GM12878 (cell line): Measurements from ENCODE around the gene FAM89B. TPM values are rescaled to one million over a fixed set of nuclear protein-coding genes. Genes with fewer than 3 reads are reported as not detected.

Experiments used
- ATAC-seq: fragments of 200-7000 bp; cut with Tn5 transposase; 3 replicates; pipeline ENCODE4 v1.9.1; 2020; ENCODE audit warnings: mild to moderate bottlenecking, moderate library complexity
- BruUV-seq: library from RNA; stranded (reverse); fragments of 400-500 nt; replicated peaks from 2 replicates; lab custom pipeline; 2021; lab: Mats Ljungman, UMichigan
- CTCF ChIA-PET: fragments of 300-600 bp; sonication (Branson Sonifier 250); formaldehyde crosslinking; extraction: SDS; loops from one replicate; lab custom pipeline; 2021; ENCODE audit warnings: inconsistent platforms; lab: Yijun Ruan, JAX
- POLR2A ChIA-PET: fragments of 350-600 bp; formaldehyde crosslinking; extraction: SDS; loops from one replicate; lab custom pipeline; 2021; ENCODE audit warnings: inconsistent platforms; lab: Charles Lee
- RAD21 ChIA-PET: fragments of 300-600 bp; sonication (Branson Sonifier 250); formaldehyde crosslinking; loops from one replicate; lab custom pipeline; 2023; ENCODE audit warnings: antibody characterized with exemption; ENCODE audit not compliant: unreplicated experiment; lab: Charles Lee
- SMC1A ChIA-PET: fragments of 300-600 bp; sonication (Branson Sonifier 250); formaldehyde crosslinking; loops from one replicate; lab custom pipeline; 2023; ENCODE audit not compliant: unreplicated experiment, uncharacterized antibody; lab: Charles Lee
- DNase-seq: peaks from one replicate; pipeline ENCODE4 v3.0.0-alpha.2; 2011; ENCODE audit warnings: low read depth, low spot score
- FAIRE-seq: peaks from 3 replicates; lab custom pipeline; 2011; peaks lifted over from hg19 to GRCh38; lab: Jason Lieb, UNC
- H2AFZ ChIP-seq: 2 replicates; pipeline ENCODE4 v1.6.0; 2011; ENCODE audit warnings: low read depth, low read length, control low read depth; ENCODE audit not compliant: control insufficient read depth
- H3K27ac ChIP-seq: 2 replicates; pipeline ENCODE4 v1.5.1; 2011; ENCODE audit warnings: control low read depth; ENCODE audit not compliant: control insufficient read depth, insufficient read depth
- H3K27me3 ChIP-seq, 2 experiments: replicated peaks in 1 of 2; 2 replicates each; pipeline versions ENCODE4 v1.6.0 to v1.6.1; 2011; ENCODE audit warnings: low read length in 1 of 2; ENCODE audit not compliant: control insufficient read depth in 2 of 2, insufficient read depth in 2 of 2
- H3K36me3 ChIP-seq, 2 experiments: 2 replicates each; pipeline ENCODE4 v1.5.1; 2011; ENCODE audit warnings: low read length in 1 of 2; ENCODE audit not compliant: control insufficient read depth in 2 of 2, insufficient read depth in 2 of 2
- H3K4me1 ChIP-seq: 2 replicates; pipeline ENCODE4 v1.6.1; 2011; ENCODE audit warnings: mild to moderate bottlenecking, low read length, moderate library complexity, mixed read lengths; ENCODE audit not compliant: control insufficient read depth, insufficient read depth
- H3K4me2 ChIP-seq: 2 replicates; pipeline ENCODE4 v1.6.0; 2011; ENCODE audit warnings: control low read depth; ENCODE audit not compliant: control insufficient read depth, insufficient read depth
- H3K4me3 ChIP-seq: fragments of 200-600 bp; sonication (generic); 2 replicates; pipeline ENCODE4 v1.5.1; 2016
- H3K79me2 ChIP-seq: 2 replicates; pipeline ENCODE4 v1.6.0; 2011; ENCODE audit warnings: low read length; ENCODE audit not compliant: control insufficient read depth, insufficient read depth
- H3K9ac ChIP-seq: 2 replicates; pipeline ENCODE4 v1.8.0; 2011; ENCODE audit warnings: low read length, control low read depth, mixed read lengths; ENCODE audit not compliant: control insufficient read depth, insufficient read depth
- H3K9me3 ChIP-seq: replicated peaks from 3 replicates; pipeline ENCODE4 v1.5.1; 2011; ENCODE audit warnings: mild to moderate bottlenecking, low read length; ENCODE audit not compliant: control insufficient read depth, insufficient read depth
- H4K20me1 ChIP-seq: 2 replicates; pipeline ENCODE4 v1.6.0; 2011; ENCODE audit not compliant: control insufficient read depth, insufficient read depth
- BHLHE40 ChIP-seq, 2 experiments: fragments of 450-650 bp in 1 of 2; IDR thresholded peaks; 2 replicates each; pipeline ENCODE4 v1.6.1; 2011 to 2017; ENCODE audit warnings: low read depth in 2 of 2, borderline replicate concordance in 1 of 2, improper control_type of control experiment in 1 of 2, low read length in 1 of 2, mild to moderate bottlenecking in 1 of 2
- NKRF ChIP-seq: fragments of 450-650 bp; conservative IDR thresholded peaks from 2 replicates; pipeline ENCODE4 v1.6.1; 2017; ENCODE audit warnings: mild to moderate bottlenecking, moderate library complexity
- RAD21 ChIP-seq: IDR thresholded peaks from 2 replicates; pipeline ENCODE4 v1.6.1; 2011; ENCODE audit warnings: mild to moderate bottlenecking, low read depth, low read length, moderate library complexity; ENCODE audit not compliant: insufficient read depth
- YY1 ChIP-seq: IDR thresholded peaks from 2 replicates; pipeline ENCODE4 v1.6.1; 2011; ENCODE audit warnings: low read depth, mild to moderate bottlenecking, low read length
- WGBS: methylation state at CpG from one replicate; pipeline ENCODE4 v1.1.6; 2016; ENCODE audit warnings: low lambda C conversion rate; ENCODE audit not compliant: insufficient replicate concordance, insufficient coverage; ENCODE audit errors: missing lambda C conversion rate; 5-methylcytosine and 5-hydroxymethylcytosine counted together
- in situ Hi-C: fragments of 300-500 bp; cut with MboI; formaldehyde crosslinking; loops from 9 replicates; pipeline ENCODE4 v1.14.3; 2018; ENCODE audit warnings: mixed read lengths
- intact Hi-C: fragments of 100-400 bp; cut with micrococcal nuclease; formaldehyde crosslinking; loops from one replicate; pipeline ENCODE4 v1.14.2; 2022; ENCODE audit not compliant: unreplicated experiment
- polyA plus RNA-seq, 11 experiments: library from polyadenylated mRNA; depleted of rRNA in 4 of 11; unstranded in 6 of 11; stranded (reverse) in 5 of 11; fragments of >200 nt; fragmentation: Nextera tagmentation in 4 of 11; fragmentation: Illumina TruSeq in 1 of 11; extraction: Ambion mirVana in 4 of 11; extraction: Trizol in 1 of 11; gene quantifications; 1 replicate in 1 of 11; 2 replicates in 10 of 11; pipeline versions ENCODE4 v1.2.1 to v1.2.3, GENCODE V29; 2011 to 2016; ENCODE audit warnings: inconsistent platforms in 2 of 11, missing spikeins in 2 of 11, low read depth in 1 of 11
- total RNA-seq, 4 experiments: library from RNA; depleted of rRNA in 3 of 4; stranded (reverse); fragments of >200 nt in 3 of 4; fragmentation: Illumina TruSeq in 1 of 4; extraction: Trizol in 1 of 4; gene quantifications; 2 replicates each; pipeline versions ENCODE4 v1.2.1 to v1.2.3, GENCODE V29; 2013 to 2021
- TF ChIP-seq, protein P1 (sequence below): fragments of 450-650 bp; IDR thresholded peaks from 2 replicates; pipeline ENCODE4 v1.6.1; 2018; ENCODE audit warnings: mild to moderate bottlenecking, low read depth, moderate library complexity; ENCODE audit not compliant: partially characterized antibody

The FAM89B gene
- total and polyA plus RNA-seq, 10 of the 15 experiments (the other 5 are each of a cell fraction or from before 2014, with no cell fraction given): 0.34 to 36.7 (median 9.8) TPM

DNA sequence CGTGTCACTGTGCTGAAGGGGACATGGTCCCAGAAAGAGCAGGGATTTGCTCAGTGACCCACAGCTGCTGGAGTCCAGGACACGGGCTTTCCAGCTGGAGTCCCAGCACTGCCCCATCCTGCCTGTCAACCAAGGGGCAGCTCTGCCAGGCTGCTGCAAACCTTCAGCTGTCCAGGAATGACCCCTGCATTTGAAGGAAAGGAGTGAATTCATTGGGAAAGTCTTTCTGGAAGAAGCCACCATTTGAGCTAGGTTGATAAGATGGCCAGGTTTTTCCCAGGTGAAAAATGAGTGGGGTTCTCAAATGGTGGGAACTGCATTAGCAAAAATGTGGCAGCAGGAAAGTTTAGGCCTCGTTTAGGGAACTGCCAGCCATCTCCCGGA, 13.9 kb downstream of the FAM89B start:
- no peak for FAIRE-seq
- TF ChIP-seq YY1 (no peak), RAD21 (no peak), NKRF (no peak), BHLHE40 (IDR thresholded peaks at IDR 0.05; ENCODE audit: borderline replicate concordance in 1 of 2, low read depth in 2 of 2, low read length in 1 of 2) (no peak)
- TF ChIP-seq, protein P1, sequence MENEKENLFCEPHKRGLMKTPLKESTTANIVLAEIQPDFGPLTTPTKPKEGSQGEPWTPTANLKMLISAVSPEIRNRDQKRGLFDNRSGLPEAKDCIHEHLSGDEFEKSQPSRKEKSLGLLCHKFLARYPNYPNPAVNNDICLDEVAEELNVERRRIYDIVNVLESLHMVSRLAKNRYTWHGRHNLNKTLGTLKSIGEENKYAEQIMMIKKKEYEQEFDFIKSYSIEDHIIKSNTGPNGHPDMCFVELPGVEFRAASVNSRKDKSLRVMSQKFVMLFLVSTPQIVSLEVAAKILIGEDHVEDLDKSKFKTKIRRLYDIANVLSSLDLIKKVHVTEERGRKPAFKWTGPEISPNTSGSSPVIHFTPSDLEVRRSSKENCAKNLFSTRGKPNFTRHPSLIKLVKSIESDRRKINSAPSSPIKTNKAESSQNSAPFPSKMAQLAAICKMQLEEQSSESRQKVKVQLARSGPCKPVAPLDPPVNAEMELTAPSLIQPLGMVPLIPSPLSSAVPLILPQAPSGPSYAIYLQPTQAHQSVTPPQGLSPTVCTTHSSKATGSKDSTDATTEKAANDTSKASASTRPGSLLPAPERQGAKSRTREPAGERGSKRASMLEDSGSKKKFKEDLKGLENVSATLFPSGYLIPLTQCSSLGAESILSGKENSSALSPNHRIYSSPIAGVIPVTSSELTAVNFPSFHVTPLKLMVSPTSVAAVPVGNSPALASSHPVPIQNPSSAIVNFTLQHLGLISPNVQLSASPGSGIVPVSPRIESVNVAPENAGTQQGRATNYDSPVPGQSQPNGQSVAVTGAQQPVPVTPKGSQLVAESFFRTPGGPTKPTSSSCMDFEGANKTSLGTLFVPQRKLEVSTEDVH: no peak
- TF ChIP-seq, all 136 proteins: peak for 0

More for the DNA sequence above, 13.9 kb downstream of the FAM89B start:
- Histone ChIP-seq H3K9me3 (no peaks in the 10 kb centered on the region), H3K36me3 (peaks cover 4 to 11% of the 10 kb centered on the region in 2 experiments; a peak in 3 of 4 replicates), H3K4me3 (peak overlapping the region; percentile 47; the same call in 1 of the 2 replicates), H3K9ac (0 out of 2 replicates have a peak overlapping the region, but pooled peaks have one; percentile 7), H3K27ac (peak overlapping the region; percentile 97), H4K20me1 (no peaks in the 10 kb centered on the region), H3K4me1 (peaks cover 45% of the 10 kb centered on the region), H2AFZ (no peak overlapping the region), H3K27me3 (no peaks in the 10 kb centered on the region), H3K4me2 (peak overlapping the region; percentile 79), H3K79me2 (peaks cover 16% of the 10 kb centered on the region)
- POLR2A ChIA-PET: interaction anchor here (0.8 to 6.0 kb wide), 6 partner anchors 9 to 80 kb away, joined by 3 to 129 read pairs (median 16); partner anchors contain the start of genes EHBP1L1, FAM89B, SIPA1 and ZNRD2
- RAD21 ChIA-PET: interaction anchor here (4.7 to 6.5 kb wide), 3 partner anchors 10 to 45 kb away, joined by 56 to 132 read pairs (median 57); partner anchors contain the start of genes EHBP1L1, FAM89B and ZNRD2
- intact Hi-C loops: no loop called here
- BruUV-seq: no TSS peak
- SMC1A ChIA-PET: interaction anchor here (3.9 to 6.2 kb wide), 3 partner anchors 10 to 45 kb away, joined by 35 to 93 read pairs (median 37); partner anchors contain the start of genes EHBP1L1, FAM89B and ZNRD2
- CTCF ChIA-PET: interaction anchor here (1.0 to 5.9 kb wide), 4 partner anchors 9 to 54 kb away, joined by 4 to 130 read pairs (median 74); partner anchors contain the start of genes EHBP1L1, FAM89B and ZNRD2
- ATAC-seq (no peak), DNase-seq (no peak)
- 82% methylated on average over 4 of the region's 4 CpGs for WGBS
- in situ Hi-C loops: no loop called here
